HG02852 (cell line): ENCODE data around the gene SAFB2.
"Not testable (repeated sequence)": the region's sequence is repeated elsewhere in the genome, so short reads cannot be mapped to it uniquely, and the experiment has no call there.

Experiments used
- ATAC-seq: cut with Tn5 transposase; IDR thresholded peaks from one replicate; pipeline ENCODE4 v1.9.1; 2021; ENCODE audit warnings: mild to moderate bottlenecking, moderate library complexity; ENCODE audit not compliant: unreplicated experiment

SAFB2 gene

GRCh38 chr19:5608766-5609165 lies 13.8 kb downstream of the SAFB2 start:
- not testable (repeated sequence) for ATAC-seq

GRCh38 chr19:5608291-5608690 lies 14.3 kb downstream of the SAFB2 start:
- no peak for ATAC-seq

GRCh38 chr19:5607318-5608275 lies 15.0 kb downstream of the SAFB2 start:
- no peak for ATAC-seq

GRCh38 chr19:5605362-5605761 lies 17.2 kb downstream of the SAFB2 start:
- ATAC-seq = no peak

- no peak for ATAC-seq
Measured at GRCh38 chr19:5603626-5604025, 18.9 kb downstream of the SAFB2 start.

- no peak for ATAC-seq
Measured at GRCh38 chr19:5600797-5601196, 21.8 kb downstream of the SAFB2 start.

- no peak for ATAC-seq
Measured at GRCh38 chr19:5595745-5596144, 26.8 kb downstream of the SAFB2 start.

GRCh38 chr19:5595129-5595528 lies 27.4 kb downstream of the SAFB2 start:
- no peak for ATAC-seq

GRCh38 chr19:5594521-5594950 lies 28.0 kb downstream of the SAFB2 start:
- ATAC-seq = no peak

GRCh38 chr19:5593343-5594255 lies 29.0 kb downstream of the SAFB2 start:
- no peak for ATAC-seq

GRCh38 chr19:5592531-5593342 lies 29.8 kb downstream of the SAFB2 start:
- no peak for ATAC-seq

- ATAC-seq = no peak
Measured at GRCh38 chr19:5591476-5591875, 31.1 kb downstream of the SAFB2 start.

- ATAC-seq = no peak
Measured at GRCh38 chr19:5590865-5591154, 31.8 kb downstream of the SAFB2 start.

GRCh38 chr19:5590151-5590864 lies 32.3 kb downstream of the SAFB2 start:
- ATAC-seq = no peak

GRCh38 chr19:5588906-5589676 lies 33.5 kb downstream of the SAFB2 start:
- no peak for ATAC-seq

GRCh38 chr19:5588441-5588840 lies 34.1 kb downstream of the SAFB2 start:
- no peak for ATAC-seq

GRCh38 chr19:5587661-5588060 lies 34.9 kb downstream of the SAFB2 start:
- no peak for ATAC-seq

- ATAC-seq = no peak
Measured at GRCh38 chr19:5587071-5587455, 35.5 kb downstream of the SAFB2 start.

GRCh38 chr19:5586300-5587070 lies 36.1 kb downstream of the SAFB2 start:
- ATAC-seq = no peak
